NCI-H69 (cell line): ENCODE results near the gene COL26A1.

Experiments used
- DNase-seq: peaks from one replicate; lab custom pipeline; 2025; lab: John Stamatoyannopoulos, UW

COL26A1 gene

GRCh38 chr7:101373812-101374614, 11.3 kb downstream of the COL26A1 start:
- no peak for DNase-seq

- no peak for DNase-seq
Measured at GRCh38 chr7:101374990-101375389, 12.3 kb downstream of the COL26A1 start.

GRCh38 chr7:101376601-101377000, 13.9 kb downstream of the COL26A1 start:
- DNase-seq, result no peak

DNA sequence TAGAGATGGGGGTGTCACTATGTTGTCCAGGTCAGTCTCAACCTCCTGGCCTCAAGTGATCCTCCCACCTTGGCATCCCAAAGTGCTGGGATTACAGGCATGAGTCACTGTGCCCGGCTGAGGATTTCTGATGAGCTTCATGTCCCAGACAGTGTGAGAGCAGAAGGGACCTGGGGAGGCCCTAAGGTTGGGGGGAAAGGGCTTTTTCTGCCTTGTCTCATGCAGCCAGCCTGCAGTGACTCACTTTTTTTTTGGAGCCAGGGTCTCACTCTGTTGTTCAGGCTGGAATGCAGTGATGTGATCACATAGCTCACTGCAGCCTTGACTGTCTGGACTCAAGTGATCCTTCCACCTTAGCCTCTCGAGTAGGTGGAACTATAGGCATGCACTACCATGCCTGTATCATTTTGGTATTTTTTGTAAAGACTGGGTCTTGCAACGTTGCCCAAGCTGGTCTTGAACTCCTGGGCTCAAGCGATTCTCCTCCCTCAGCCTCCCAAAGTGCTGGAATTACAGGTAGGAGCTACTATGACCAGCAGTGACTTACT, 14.6 kb downstream of the COL26A1 start:
- no peak for DNase-seq

DNA sequence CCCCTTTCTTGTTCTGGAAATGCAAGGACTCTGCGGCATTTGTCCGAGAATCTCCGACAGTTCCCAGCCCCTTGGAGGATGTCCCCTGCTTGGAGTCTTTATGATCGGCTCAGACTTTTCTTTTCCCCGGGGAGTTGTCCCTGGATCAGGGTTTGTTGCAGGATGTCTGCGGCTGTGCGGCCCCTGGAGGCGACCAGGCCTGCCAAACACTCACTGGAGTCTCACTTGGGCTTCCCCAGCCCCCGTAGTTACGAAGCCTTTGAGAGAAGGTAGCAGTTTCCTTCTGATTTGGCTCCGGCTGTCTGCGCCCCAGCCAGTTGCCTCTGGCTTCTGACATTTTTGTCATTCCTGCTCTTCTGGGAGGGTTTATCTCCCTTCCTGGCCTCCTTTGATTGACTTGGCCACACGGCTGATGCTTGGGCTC, 16.1 kb downstream of the COL26A1 start:
- no peak for DNase-seq

GRCh38 chr7:101379302-101379701, 16.6 kb downstream of the COL26A1 start:
- DNase-seq, result no peak

GRCh38 chr7:101381549-101382111, 19.0 kb downstream of the COL26A1 start:
- no peak for DNase-seq

- no peak for DNase-seq
Measured at GRCh38 chr7:101382937-101383336, 20.3 kb downstream of the COL26A1 start.

DNA sequence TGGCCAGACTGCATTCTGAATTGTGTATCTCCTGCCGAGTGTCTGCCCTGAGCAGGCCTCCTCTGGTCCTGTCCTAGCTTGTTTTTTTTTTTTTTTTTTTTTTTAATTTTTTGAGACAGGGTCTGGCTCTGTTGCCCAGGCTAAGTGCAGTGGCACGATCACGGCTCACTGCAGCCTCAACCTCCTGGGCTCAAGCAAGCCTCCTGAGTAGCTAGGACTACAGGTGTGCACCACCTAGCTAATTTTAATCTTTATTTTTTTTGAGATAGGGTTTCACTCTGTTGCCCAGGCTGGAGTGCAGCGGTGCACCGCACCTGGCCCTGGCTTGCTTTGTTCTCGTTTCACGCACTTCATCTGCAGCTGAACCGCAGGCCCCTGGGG, 23.5 kb downstream of the COL26A1 start:
- DNase-seq, result no peak

DNA sequence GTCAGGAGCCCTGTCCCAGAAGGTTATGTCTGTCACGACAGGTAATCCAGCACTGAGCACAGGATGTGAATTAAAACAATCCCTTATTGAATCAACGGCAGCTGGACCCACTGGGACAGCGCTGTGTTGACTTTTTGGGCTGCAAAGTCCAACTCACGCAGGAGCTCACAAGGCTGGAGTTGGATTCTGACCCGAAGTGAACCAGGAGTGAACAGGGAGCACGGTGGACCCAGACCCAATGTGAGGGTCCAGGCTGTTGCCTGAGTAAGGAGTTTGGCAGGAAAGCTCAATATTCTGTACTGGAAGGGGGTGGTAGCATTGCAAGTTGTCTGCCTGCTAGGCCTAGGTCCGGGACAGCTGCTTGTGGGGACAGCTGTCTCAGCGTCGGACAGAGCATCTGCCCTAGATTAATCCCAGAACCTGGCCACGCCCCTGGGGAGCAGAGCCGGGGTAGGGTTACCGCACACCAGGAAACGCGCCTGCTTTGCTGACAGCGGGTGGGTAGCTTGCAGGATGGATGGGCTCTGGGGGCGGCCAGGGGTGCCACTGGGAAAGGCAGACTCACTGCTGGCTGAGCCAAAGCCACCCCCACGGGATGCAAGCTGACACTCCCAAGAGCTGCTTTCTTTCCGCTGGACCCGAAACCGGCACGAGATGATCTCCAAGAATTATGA, 24.0 kb downstream of the COL26A1 start:
- peak; percentile 67 for DNase-seq

DNA sequence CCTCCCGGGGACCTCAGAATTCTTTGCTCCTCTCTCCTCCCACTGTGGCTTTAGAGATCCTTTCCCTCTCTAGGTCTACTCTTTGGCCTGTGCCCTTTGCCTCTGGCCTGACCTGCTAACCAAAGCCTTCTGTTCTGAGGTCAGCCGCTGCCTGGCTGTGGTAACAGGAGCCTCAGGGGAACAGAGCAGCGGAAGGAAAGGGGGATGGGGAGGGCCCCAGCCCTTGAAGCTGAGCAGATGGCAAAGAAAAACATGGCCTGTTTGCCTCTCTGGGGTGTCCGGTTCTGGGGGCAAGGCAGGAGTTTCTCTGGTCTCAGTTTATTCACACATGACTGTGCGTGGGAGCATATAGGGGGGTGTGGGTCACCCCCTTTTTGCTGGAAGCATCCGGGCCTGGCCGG, 28.2 kb downstream of the COL26A1 start:
- DNase-seq, result peak; percentile 18

GRCh38 chr7:101391991-101392390, 29.3 kb downstream of the COL26A1 start:
- DNase-seq, result no peak

GRCh38 chr7:101393865-101394264, 31.2 kb downstream of the COL26A1 start:
- no peak for DNase-seq

DNA sequence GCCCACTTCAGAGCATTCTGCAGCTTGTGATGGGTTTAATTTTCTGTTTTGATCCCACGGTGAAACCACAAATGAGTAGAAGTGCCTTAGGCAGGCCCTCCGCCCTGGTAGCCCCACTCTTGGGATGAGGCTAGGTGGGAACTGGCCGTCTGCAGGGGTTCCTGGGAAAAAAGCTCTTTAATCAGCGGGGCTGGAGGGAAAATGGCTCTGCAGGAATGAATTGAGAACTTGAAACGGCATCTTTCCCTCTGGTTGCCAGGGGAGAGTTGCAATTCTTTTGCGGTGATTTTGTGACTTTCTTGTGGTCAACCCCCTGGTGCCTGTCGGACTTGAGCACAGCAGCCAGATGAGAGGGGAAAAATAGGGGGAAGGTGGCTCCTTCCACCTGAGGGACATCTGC, 32.7 kb downstream of the COL26A1 start:
- DNase-seq, result no peak

DNA sequence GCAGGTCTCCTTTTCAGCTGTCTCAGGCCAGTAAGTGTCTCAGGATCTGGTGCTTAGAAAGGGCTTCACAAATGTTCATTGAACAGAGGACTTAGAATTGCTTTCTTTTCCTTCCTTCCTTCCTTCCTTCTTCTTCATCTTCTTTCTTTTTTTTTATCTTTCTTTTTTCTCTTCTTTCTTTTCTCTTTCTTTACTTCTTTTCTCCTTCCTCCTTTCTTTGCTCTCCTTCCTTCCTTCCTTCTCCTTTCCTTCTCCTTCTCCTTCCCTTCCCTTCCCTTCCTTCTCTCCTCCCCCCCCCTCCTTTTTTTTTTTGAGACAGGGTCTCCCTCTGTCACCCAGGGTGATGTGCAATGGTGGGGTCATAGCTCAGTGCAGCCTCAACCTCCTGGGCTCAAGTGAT, 34.6 kb downstream of the COL26A1 start:
- DNase-seq, result no peak

DNA sequence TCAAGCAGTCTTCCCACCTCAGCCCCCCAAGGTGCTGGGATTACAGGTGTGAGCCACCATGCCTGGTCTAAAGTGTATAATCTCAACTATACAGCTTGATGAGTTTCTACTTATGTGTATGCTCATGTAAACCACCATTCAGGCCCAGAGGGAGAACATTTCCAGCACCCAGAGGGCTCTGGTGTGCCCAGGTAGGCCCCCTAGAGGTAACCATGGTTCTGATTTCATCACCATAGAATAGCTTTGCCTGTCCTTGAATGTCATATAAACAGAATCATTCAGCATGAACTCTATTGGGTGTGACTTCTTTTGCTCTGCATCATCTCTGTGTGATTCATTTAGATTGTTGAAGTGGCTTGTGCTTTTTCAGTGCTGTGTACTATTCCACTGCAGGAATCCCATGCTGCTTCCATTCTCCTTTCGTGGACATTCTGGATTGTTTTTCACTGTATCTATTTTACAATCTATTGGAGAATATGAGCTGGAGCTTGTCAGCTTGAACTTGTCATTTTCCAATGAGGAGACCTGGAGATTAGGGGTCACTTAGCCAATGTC, 35.2 kb downstream of the COL26A1 start:
- no peak for DNase-seq

DNA sequence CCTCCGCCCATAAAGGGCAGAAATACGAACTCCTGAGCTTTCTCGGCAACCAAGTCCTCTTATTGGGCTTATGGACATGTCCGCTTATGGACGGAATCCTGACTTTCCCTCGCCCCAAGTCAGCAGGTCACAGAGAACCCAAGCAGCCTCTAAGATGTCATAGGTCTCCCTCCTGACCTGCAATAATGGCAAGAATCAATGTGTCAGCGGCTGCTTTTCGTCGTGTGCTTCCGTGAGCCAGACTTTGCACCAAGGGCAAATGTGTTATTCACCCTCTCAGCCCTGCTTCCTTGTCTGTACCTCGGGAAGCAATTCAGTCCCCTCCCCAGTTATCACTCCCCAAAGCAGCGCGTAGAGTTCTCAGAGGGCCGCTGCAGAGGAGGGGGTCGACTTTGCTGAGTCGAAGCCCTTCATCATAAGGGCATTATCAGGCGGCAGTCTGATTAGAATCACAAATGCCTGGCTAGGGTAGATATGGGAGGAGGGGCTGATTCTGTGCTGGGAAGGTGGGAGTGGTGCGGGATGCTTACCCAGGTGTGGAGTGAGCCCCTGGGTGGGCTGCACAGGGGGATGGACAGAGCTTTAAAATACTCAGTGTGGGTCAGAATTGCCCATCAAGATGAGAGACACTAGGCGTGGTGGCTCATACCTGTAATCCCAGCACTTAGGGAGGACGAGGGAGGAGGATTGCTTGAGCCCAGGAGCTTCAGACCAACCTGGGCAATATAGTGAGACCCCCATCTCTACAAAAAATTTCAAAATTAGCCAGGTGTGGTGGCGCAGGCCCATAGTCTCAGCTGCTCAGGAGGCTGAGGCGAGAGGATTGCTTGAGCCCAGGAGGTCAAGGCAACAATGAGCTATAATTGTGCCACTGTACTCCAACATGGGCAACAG, 36.0 kb downstream of the COL26A1 start:
- DNase-seq, result no peak

- no peak for DNase-seq
Measured at GRCh38 chr7:101399759-101400158, 37.1 kb downstream of the COL26A1 start.

DNA sequence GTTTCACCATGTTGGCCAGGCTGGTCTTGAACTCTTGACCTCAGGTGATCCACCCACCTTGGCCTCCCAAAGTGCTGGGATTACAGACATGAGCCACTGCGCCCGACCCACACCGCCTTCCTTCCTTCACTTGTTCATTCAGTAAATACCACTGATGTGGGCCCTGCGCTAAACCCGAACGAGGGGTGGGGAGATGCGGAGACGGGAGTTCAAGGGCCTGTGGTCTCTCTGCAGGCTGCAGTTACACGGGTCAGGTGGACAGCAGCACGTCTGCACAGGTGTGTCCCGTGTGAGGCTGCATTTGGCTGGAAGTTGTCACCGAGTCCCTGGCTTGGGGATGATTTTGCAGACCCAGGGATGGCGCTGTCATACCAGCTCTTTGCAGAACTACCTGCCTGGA, 38.1 kb downstream of the COL26A1 start:
- DNase-seq, result no peak

GRCh38 chr7:101401390-101402080, 38.9 kb downstream of the COL26A1 start:
- DNase-seq, result no peak
